Measurements from ENCODE around the gene CEP192. TPM values are rescaled to one million over a fixed set of nuclear protein-coding genes. Genes with fewer than 3 reads are reported as not detected.

The CEP192 gene
- total and polyA plus RNA-seq, 2 of the 4 experiments (the other 2 are of a cell fraction) = 17.2 to 29.0 TPM

DNA sequence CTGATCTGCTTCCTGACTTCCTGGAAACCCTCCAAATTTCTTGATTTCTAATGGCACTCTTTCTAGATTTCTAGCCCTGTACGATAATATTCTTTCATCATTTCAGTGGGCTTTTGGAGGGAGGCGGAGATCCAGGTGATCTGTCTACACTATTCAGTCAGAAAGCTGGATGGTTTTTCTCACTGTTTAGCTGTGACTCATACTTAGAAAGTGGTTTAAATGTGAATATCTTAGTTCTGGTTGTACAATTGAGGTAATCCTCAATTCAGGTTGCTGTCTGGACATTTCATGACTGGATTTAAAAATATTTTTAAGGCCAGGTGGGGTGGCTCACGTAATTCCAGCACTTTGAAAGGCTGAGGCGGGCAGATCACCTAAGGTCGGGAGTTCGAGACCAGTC is 22.5 kb upstream of the CEP192 start:
- no peak overlapping the region for H3K4ac ChIP-seq (ENCODE audit: low read depth, low read length)
- CTCF ChIA-PET = no interaction called here
- no peak overlapping the region for H2BK120ac ChIP-seq (ENCODE audit: low read depth, low read length)
- peaks cover 5% of the 10 kb centered on the region; the same call in 1 of the 2 replicates for H3K9me1 ChIP-seq (ENCODE audit: insufficient read depth, low read length)
- no peak for TF ChIP-seq RFX5 (IDR thresholded peaks at IDR 0.05; ENCODE audit: low read depth, low read length)
- no peak for TF ChIP-seq MAZ (IDR thresholded peaks at IDR 0.05; ENCODE audit: borderline replicate concordance, low read depth, low read length)
- TF ChIP-seq RAD21 (IDR thresholded peaks at IDR 0.05; ENCODE audit: low read length) = no peak
- TF ChIP-seq, protein P1, sequence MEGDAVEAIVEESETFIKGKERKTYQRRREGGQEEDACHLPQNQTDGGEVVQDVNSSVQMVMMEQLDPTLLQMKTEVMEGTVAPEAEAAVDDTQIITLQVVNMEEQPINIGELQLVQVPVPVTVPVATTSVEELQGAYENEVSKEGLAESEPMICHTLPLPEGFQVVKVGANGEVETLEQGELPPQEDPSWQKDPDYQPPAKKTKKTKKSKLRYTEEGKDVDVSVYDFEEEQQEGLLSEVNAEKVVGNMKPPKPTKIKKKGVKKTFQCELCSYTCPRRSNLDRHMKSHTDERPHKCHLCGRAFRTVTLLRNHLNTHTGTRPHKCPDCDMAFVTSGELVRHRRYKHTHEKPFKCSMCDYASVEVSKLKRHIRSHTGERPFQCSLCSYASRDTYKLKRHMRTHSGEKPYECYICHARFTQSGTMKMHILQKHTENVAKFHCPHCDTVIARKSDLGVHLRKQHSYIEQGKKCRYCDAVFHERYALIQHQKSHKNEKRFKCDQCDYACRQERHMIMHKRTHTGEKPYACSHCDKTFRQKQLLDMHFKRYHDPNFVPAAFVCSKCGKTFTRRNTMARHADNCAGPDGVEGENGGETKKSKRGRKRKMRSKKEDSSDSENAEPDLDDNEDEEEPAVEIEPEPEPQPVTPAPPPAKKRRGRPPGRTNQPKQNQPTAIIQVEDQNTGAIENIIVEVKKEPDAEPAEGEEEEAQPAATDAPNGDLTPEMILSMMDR (conservative IDR thresholded peaks at IDR 0.05; ENCODE audit: low read depth, low read length) = no peak
- TF ChIP-seq, protein P2, sequence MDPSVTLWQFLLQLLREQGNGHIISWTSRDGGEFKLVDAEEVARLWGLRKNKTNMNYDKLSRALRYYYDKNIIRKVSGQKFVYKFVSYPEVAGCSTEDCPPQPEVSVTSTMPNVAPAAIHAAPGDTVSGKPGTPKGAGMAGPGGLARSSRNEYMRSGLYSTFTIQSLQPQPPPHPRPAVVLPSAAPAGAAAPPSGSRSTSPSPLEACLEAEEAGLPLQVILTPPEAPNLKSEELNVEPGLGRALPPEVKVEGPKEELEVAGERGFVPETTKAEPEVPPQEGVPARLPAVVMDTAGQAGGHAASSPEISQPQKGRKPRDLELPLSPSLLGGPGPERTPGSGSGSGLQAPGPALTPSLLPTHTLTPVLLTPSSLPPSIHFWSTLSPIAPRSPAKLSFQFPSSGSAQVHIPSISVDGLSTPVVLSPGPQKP (IDR thresholded peaks at IDR 0.05; ENCODE audit: borderline replicate concordance, low read depth, low read length) = no peak
- no peak for TF ChIP-seq MXI1 (IDR thresholded peaks at IDR 0.05; ENCODE audit: borderline replicate concordance, low read depth, low read length)
- TF ChIP-seq, protein P3, sequence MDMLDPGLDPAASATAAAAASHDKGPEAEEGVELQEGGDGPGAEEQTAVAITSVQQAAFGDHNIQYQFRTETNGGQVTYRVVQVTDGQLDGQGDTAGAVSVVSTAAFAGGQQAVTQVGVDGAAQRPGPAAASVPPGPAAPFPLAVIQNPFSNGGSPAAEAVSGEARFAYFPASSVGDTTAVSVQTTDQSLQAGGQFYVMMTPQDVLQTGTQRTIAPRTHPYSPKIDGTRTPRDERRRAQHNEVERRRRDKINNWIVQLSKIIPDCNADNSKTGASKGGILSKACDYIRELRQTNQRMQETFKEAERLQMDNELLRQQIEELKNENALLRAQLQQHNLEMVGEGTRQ (IDR thresholded peaks at IDR 0.05; ENCODE audit: low read depth, low read length) = no peak
- no peak for TF ChIP-seq MAFK (IDR thresholded peaks at IDR 0.05; ENCODE audit: low read depth, low read length)
- no peak for TF ChIP-seq BHLHE40 (IDR thresholded peaks at IDR 0.05; ENCODE audit: low read depth, low read length)
- no peak overlapping the region for H4K91ac ChIP-seq (ENCODE audit: insufficient read depth, low read depth, low read length)
- DNase-seq = no peak
- no peak overlapping the region for H3K23ac ChIP-seq (ENCODE audit: low read depth, low read length)
- no peak overlapping the region for H2BK20ac ChIP-seq (ENCODE audit: low read depth, low read length)
- H2AK9ac ChIP-seq (replicated peaks; ENCODE audit: low read depth, low read length, poor library complexity) = no peak overlapping the region
- H4K5ac ChIP-seq (ENCODE audit: low read depth, low read length) = no peak overlapping the region
- no peak overlapping the region for H3K27ac ChIP-seq (ENCODE audit: insufficient read depth, low read length)
- H2BK15ac ChIP-seq (ENCODE audit: low read depth, low read length) = no peak overlapping the region
- no peaks in the 10 kb centered on the region for H3K27me3 ChIP-seq (ENCODE audit: control insufficient read depth, insufficient read depth, low read length)
- no peak overlapping the region for H3K18ac ChIP-seq (ENCODE audit: low read depth, low read length)
- H3K4me3 ChIP-seq (ENCODE audit: insufficient read depth, low read depth, low read length) = no peak overlapping the region
- H2AFZ ChIP-seq (replicated peaks; ENCODE audit: low read length, poor library complexity) = no peak overlapping the region
- peaks cover 10 to 15% of the 10 kb centered on the region in 2 experiments for H3K79me1 ChIP-seq (ENCODE audit: low read depth in 1 of 2, low read length in 2 of 2)
- H3K36me3 ChIP-seq (ENCODE audit: control insufficient read depth, insufficient read depth, low read length) = peaks cover 23% of the 10 kb centered on the region
- H3K9me3 ChIP-seq (ENCODE audit: control insufficient read depth, insufficient read depth, low read length) = no peaks in the 10 kb centered on the region
- no CpG with 5 or more reads among the region's 6 CpGs for WGBS, 2 experiments (ENCODE audit: extremely low coverage in 2 of 2, insufficient read length in 1 of 2)
- H3K4me2 ChIP-seq (ENCODE audit: low read depth, low read length) = no peak overlapping the region
- in situ Hi-C loops (cut with MboI; ENCODE audit: low sequenced_read_pairs) = no loop called here
- no peak overlapping the region for H4K8ac ChIP-seq (ENCODE audit: low read depth in 2 of 2, low read length in 2 of 2)
- no peak overlapping the region for H3K14ac ChIP-seq (replicated peaks; ENCODE audit: low read depth, low read length)
- H4K20me1 ChIP-seq (ENCODE audit: insufficient read depth, low read length) = no peaks in the 10 kb centered on the region
- BruUV-seq (replicated peaks) = no TSS peak
- POLR2A ChIA-PET (ENCODE audit: unreplicated experiment) = no interaction called here
- no peak overlapping the region for H2BK5ac ChIP-seq (ENCODE audit: low read depth, low read length, poor library complexity, severe bottlenecking)
- H3K9ac ChIP-seq (ENCODE audit: low read depth, low read length) = no peak overlapping the region
- dilution Hi-C loops (cut with HindIII; ENCODE audit: low sequenced_read_pairs, unreplicated experiment) = no loop called here
- ATAC-seq (ENCODE audit: low read depth) = no peak
- H3K4me1 ChIP-seq (ENCODE audit: control insufficient read depth, insufficient read depth, low read length) = no peaks in the 10 kb centered on the region
- intact Hi-C loops (cut with micrococcal nuclease) = no loop called here
- no peak overlapping the region for H2AK5ac ChIP-seq (ENCODE audit: low read depth, low read length)
- H3K56ac ChIP-seq (ENCODE audit: extremely low read depth, insufficient read depth, low read length) = no peak overlapping the region

Data from IMR-90 (cell line).